Loucy (cell line): ENCODE data around the gene TTC7B.

Experiments used
- CTCF ChIP-seq: fragments of 200-600 bp; sonication (generic); conservative IDR thresholded peaks from 2 replicates; pipeline ENCODE4 v1.5.1; 2014; ENCODE audit warnings: mild to moderate bottlenecking, antibody characterized with exemption, low read length
- EZH2phosphoT487 ChIP-seq: fragments of 200-600 bp; IDR thresholded peaks from 2 replicates; pipeline ENCODE4 v1.6.1; 2018; ENCODE audit warnings: antibody characterized with exemption, mild to moderate bottlenecking, moderate library complexity, borderline replicate concordance

GRCh38 chr14:90848944-90849731 is 32.9 kb upstream of the TTC7B start:
- TF ChIP-seq CTCF = no peak
- no peak for TF ChIP-seq EZH2phosphoT487
